MV-4-11 (cell line): ENCODE results near the gene COX18.

ENCODE experiments used
- DNase-seq: peaks from one replicate; lab custom pipeline; 2025; lab: John Stamatoyannopoulos, UW

COX18 gene, protein sequence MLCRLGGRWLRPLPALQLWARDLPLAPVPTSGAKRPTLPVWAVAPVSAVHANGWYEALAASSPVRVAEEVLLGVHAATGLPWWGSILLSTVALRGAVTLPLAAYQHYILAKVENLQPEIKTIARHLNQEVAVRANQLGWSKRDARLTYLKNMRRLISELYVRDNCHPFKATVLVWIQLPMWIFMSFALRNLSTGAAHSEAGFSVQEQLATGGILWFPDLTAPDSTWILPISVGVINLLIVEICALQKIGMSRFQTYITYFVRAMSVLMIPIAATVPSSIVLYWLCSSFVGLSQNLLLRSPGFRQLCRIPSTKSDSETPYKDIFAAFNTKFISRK

DNA sequence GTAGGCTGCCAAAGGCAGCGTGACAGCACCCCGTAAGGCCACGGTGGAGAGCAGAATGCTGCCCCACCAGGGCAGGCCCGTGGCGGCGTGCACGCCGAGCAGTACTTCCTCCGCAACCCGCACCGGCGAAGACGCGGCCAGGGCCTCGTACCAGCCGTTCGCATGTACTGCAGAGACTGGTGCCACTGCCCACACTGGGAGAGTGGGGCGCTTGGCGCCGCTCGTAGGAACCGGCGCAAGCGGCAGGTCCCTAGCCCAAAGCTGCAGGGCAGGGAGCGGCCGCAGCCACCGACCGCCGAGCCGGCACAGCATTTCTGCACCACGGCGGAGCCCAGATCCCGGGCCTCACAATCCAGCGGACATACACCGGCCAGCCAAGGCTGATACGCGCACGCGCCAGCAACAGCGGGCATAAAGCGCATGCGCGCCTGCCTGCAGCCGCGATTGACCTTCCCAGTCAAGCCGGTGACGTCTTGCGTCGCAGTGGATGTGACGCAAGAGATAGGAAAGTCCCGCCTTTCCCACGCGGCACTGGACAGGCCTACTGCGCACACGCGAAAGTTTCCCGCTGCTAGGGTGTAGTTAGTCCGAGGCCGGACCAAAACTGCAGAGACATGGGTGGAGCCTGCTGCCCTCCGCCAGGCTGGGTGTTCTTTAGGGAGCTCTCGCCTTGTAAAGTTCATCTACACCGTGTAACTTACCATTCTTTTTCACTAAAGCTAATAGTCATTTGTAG, at the start of gene COX18:
COX18 (minus strand) TSS at position 379 of the 736 bp plus-strand sequence; CDS start at position 312, 67 bp downstream.
- peak; percentile 98 for DNase-seq

DNA sequence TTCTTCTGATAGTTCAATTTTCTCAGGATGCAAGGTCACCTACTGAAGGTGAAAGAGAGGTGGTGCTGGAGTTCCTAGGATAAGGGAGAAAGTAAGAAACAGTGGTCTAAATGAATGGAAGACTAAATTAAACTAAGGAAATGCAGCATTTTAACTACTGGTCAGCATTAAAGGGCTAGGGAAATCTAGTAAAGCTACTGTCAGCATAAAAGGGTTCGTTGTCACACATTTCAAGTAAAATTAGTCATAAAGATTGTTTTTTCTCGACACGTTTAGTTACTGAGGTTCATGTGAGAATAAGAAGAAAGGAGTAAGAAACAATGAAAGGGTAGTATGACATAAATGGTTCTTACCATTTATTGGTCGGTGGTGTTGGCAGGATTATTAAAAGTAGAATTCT, 40.0 kb upstream of the COX18 start:
- no peak for DNase-seq

DNA sequence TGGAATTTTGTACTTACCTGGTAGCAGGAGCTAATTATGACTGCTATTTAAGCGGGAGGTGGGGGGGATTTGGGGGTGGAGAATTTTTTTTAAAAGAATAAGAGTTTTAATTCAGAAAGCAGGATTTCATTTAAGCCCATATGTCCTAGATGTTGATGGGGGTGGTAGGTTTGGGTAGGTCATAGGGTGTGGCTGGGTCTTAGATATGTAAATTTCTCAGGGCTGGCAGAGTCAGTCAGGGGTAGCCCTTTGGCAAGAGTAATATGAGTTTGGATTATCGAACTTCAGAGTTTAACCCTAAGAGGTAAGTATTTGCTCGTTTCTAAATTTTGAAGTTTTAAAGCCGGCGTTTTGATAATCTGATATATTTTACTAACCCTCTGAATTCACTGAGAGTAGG, 35.2 kb upstream of the COX18 start:
- no peak for DNase-seq

DNA sequence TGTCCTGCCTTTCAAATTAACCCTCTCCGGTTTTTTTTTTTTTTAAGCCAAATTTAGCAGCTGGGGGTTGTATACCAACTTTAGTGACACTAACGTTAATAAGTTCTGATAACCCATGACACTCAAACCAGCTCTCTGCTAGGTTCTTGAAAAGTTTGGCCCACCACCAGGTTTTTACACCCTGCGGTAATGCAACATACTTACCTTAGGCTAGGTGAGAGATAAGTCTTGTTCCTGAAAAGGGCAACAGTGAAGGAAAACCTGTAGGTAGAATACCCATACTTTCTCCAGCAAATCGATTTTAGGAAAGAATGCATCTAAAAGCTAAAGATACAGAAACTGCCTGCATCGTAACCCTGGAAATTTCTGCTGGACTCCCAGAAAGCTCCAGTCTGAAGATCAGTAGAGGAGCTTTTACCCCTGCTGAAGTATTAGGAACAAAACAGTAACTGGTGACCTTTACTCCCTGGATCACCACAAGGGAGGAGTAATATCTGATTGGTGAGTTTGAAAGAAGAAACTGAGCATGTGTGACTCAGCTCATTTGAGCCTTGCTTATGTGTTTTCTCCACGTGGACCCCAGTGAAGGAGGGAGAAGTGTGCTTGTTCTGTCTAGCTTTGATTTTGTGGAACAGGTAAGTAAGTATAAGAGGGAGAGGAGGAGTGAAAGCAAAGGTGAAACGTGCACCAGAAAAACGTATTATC, 34.4 kb upstream of the COX18 start:
- peak; percentile 3 for DNase-seq

- no peak for DNase-seq
Observed at GRCh38 chr4:73099143-73099542, 29.6 kb upstream of the COX18 start.

- DNase-seq = no peak
Observed at GRCh38 chr4:73098713-73099112, 29.2 kb upstream of the COX18 start.

DNA sequence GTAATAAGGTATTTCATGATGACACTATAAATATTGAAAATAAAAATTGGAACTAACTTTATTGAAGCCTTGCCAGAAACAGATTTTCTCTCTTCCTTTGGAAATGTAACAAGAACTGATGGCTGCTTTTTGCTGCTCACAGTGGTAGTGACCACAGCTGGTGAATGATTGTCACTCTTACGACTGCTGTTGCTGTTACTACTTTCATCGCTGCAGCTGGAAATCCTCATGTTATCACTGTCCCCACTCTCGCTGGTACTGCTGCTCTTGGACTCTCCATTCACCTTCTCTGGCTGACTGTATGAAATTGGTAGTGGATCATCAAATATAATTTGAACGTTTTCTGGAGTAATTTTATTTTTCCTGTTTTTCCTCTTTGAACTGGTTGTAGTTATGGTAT, 28.5 kb upstream of the COX18 start:
- DNase-seq = no peak

- DNase-seq = no peak
Observed at GRCh38 chr4:73092868-73093267, 23.4 kb upstream of the COX18 start.

GRCh38 chr4:73090738-73091137, 21.2 kb upstream of the COX18 start:
- no peak for DNase-seq

DNA sequence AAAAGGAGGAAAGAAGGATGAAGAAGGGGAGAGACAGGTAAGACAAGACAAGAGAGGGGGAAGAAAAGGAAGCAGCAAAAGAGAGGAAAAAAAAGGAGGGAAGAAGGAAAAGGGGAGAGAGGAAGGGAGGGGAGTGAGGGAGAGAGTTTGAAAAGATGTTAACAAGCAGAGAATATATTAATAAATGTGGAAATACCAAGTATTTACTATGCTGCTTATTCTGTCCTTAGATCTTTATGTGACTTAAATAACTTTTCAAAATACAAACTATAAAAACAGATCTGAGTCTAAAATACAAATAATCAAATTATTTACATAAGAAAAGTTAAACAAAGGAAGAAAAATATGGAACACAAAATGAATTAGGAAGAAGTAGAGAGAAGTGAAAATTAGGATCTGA, 18.4 kb upstream of the COX18 start:
- DNase-seq = no peak

- DNase-seq = no peak
Observed at GRCh38 chr4:73086095-73086868, 16.8 kb upstream of the COX18 start.

- DNase-seq = no peak
Observed at GRCh38 chr4:73080789-73081188, 11.3 kb upstream of the COX18 start.

GRCh38 chr4:73075832-73076231, 6.3 kb upstream of the COX18 start:
- no peak for DNase-seq

- DNase-seq = no peak
Observed at GRCh38 chr4:73070074-73070390, 516 bp upstream of the COX18 start.

DNA sequence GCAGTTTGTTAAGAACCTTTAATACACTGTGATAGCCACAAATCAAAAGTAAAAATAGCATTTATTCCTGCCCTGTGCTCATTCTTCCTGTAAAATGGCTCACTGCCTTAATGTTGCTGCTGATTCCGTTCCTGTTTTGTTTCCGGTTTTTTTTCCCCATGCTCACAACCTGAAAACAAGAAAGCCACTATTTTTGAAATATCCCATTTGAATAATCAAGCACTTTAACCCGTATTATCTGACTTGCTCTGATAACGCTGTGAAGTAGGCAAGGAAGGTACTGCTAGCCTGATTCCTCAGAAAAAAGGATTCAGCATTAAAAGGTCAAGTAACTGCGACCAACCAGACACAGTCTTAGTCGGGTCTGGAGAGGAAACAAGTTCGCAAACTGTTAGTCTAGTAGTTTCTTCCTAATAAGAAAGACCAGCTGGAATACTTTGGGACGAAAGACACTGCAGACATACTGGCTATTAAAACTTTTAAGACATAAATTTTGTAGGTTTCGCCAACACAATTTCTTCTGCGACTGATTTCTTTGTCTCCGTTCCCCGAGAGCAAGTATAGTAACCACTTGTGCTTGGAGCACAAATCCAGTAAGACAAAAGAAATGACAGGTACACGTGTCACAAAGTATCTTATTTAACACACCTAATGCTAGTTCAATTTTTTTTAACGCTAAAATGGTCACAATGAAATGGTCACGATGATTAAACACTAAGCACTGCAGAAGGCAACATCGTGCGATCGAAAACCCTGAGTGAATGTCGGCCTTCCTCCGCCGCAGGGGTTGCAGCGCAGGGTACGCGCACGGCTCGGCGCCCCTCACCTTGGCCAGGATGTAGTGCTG, 802 bp downstream of the COX18 start:
- peak; percentile 63 for DNase-seq

- DNase-seq = no peak
Observed at GRCh38 chr4:73067971-73068394, 1.5 kb downstream of the COX18 start.

- no peak for DNase-seq
Observed at GRCh38 chr4:73066928-73067327, 2.6 kb downstream of the COX18 start.

DNA sequence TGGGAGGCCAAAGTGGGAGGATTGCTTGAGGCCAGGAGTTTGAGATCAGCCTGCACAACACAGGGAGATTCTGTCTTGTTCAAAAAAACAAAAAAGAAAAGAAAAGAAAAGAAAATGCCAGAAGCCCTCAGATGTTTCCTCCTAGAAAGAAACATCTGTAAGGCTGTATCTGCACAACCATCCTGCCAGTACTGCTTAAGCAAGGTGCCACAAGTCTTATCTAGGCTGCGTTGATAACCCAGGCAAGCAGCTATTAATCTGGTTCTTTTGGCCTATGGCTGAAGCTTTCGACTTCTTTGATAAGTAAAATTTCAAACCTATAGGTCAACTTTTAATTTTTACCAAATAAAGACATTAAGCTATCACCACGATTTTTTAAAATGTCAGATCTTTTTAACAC, 3.1 kb downstream of the COX18 start:
- no peak for DNase-seq

- DNase-seq = no peak
Observed at GRCh38 chr4:73064536-73064935, 5.0 kb downstream of the COX18 start.

- DNase-seq = peak; percentile 73
Observed at GRCh38 chr4:73055241-73055897, 14.1 kb downstream of the COX18 start.

DNA sequence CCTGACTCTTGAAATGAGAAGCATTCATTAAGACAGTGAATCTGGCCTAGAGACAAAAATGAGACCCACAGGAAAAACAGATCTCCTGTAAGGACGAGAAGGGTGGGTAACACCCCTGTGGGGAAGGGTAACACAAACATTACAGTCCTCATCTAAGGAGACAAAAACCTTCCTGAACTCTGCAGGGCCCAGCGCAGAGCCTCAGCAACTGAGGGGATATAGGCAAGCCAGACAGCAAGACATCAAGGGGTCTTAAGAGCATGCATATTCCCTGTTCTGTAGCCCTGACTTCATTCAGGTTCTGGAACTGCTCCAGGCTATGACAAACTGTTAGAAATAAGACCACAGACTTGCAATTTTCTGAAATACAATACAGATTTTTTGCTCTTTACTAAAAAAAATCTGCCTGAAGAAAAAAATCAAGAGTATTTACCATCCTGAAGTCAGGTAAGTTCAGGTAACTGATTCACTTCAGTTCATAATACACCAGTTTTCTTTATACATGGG, 15.5 kb downstream of the COX18 start:
- no peak for DNase-seq
